ENCODE data around the gene PRKCQ.
"Not testable (repeated sequence)": the region's sequence is repeated elsewhere in the genome, so short reads cannot be mapped to it uniquely, and the experiment has no call there.

Gene PRKCQ

GRCh38 chr10:6486309-6486708 is 93.8 kb downstream of the PRKCQ start:
- no peak for DNase-seq

GRCh38 chr10:6482737-6483357 is 97.2 kb downstream of the PRKCQ start:
- DNase-seq, result no peak

- no peak for DNase-seq
Observed at GRCh38 chr10:6478722-6479121, 101.4 kb downstream of the PRKCQ start.

GRCh38 chr10:6476989-6477388 is 103.1 kb downstream of the PRKCQ start:
- DNase-seq, result no peak

GRCh38 chr10:6474871-6475270 is 105.2 kb downstream of the PRKCQ start:
- DNase-seq, result no peak

GRCh38 chr10:6473901-6474370 is 106.1 kb downstream of the PRKCQ start:
- peak; percentile 68 for DNase-seq

- DNase-seq, result peak; percentile 84
Observed at GRCh38 chr10:6473430-6473829, 106.6 kb downstream of the PRKCQ start.

- not testable (repeated sequence) for DNase-seq
Observed at GRCh38 chr10:6472710-6473005, 107.4 kb downstream of the PRKCQ start.

- DNase-seq, result no peak
Observed at GRCh38 chr10:6470894-6471618, 109.0 kb downstream of the PRKCQ start.

- no peak for DNase-seq
Observed at GRCh38 chr10:6469661-6470060, 110.4 kb downstream of the PRKCQ start.

- DNase-seq, result no peak
Observed at GRCh38 chr10:6465854-6466601, 114.0 kb downstream of the PRKCQ start.

GRCh38 chr10:6465437-6465836 is 114.6 kb downstream of the PRKCQ start:
- no peak for DNase-seq

- no peak for DNase-seq
Observed at GRCh38 chr10:6464862-6465430, 115.1 kb downstream of the PRKCQ start.

GRCh38 chr10:6463366-6463765 is 116.7 kb downstream of the PRKCQ start:
- no peak for DNase-seq

- DNase-seq, result no peak
Observed at GRCh38 chr10:6461961-6462360, 118.1 kb downstream of the PRKCQ start.

GRCh38 chr10:6460861-6461409 is 119.1 kb downstream of the PRKCQ start:
- no peak for DNase-seq

- DNase-seq, result no peak
Observed at GRCh38 chr10:6458814-6459213, 121.3 kb downstream of the PRKCQ start.

- DNase-seq, result no peak
Observed at GRCh38 chr10:6457376-6457775, 122.7 kb downstream of the PRKCQ start.

- DNase-seq, result no peak
Observed at GRCh38 chr10:6456067-6456466, 124.0 kb downstream of the PRKCQ start.

- no peak for DNase-seq
Observed at GRCh38 chr10:6455592-6455991, 124.5 kb downstream of the PRKCQ start.

- DNase-seq, result no peak
Observed at GRCh38 chr10:6446711-6447110, 133.4 kb downstream of the PRKCQ start.

GRCh38 chr10:6445671-6446316 is 134.3 kb downstream of the PRKCQ start:
- DNase-seq, result peak; percentile 24

- not testable (repeated sequence) for DNase-seq
Observed at GRCh38 chr10:6439875-6440274, 140.2 kb downstream of the PRKCQ start.
